MM.1S (cell line): ENCODE measurements around the gene ILK.

Experiments
- EZH2phosphoT487 ChIP-seq: fragments of 300-600 bp; sonication (generic); IDR thresholded peaks from 2 replicates; pipeline ENCODE4 v1.6.1; 2018; ENCODE audit warnings: antibody characterized with exemption, low read length
- TF ChIP-seq, protein P1 (sequence below): fragments of 300-600 bp; sonication (generic); IDR thresholded peaks from 2 replicates; pipeline ENCODE4 v1.5.1; 2016; ENCODE audit warnings: antibody characterized with exemption, low read length, mixed read lengths

DNA sequence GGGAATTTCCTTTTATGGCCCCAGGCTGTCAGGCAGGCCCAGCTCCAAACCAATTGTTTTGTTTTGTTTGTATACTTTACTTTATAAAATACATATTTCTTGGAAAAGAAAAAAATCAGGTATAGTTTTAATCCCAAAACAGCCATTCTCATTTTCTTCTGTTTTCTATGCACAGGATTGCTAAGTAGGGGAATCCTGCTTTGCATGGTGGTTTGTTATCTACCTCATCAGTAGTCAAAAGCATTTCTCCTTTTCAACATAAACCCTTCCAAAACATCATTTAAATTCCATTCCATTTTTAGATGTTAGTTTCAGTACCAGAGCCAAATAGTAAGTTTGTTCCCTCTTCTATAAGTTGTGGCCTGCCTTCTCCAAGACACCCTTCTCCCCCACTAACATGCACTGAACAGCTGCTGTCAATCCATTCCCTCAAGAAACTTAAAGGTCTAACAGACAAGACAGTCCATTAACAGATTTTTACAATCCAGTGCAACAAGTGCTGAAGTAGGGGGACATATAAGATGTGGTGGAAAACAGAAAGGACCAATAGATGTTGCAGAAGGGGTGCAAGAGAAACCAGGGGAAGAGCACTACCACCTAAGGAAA is 3.7 kb downstream of the ILK start:
- TF ChIP-seq, protein P1, sequence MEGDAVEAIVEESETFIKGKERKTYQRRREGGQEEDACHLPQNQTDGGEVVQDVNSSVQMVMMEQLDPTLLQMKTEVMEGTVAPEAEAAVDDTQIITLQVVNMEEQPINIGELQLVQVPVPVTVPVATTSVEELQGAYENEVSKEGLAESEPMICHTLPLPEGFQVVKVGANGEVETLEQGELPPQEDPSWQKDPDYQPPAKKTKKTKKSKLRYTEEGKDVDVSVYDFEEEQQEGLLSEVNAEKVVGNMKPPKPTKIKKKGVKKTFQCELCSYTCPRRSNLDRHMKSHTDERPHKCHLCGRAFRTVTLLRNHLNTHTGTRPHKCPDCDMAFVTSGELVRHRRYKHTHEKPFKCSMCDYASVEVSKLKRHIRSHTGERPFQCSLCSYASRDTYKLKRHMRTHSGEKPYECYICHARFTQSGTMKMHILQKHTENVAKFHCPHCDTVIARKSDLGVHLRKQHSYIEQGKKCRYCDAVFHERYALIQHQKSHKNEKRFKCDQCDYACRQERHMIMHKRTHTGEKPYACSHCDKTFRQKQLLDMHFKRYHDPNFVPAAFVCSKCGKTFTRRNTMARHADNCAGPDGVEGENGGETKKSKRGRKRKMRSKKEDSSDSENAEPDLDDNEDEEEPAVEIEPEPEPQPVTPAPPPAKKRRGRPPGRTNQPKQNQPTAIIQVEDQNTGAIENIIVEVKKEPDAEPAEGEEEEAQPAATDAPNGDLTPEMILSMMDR = no peak
- no peak for TF ChIP-seq EZH2phosphoT487
